GM12874 (cell line): ENCODE data around the gene SYDE2.

ENCODE experiments used
- TF ChIP-seq, protein P1 (sequence below): IDR thresholded peaks from 2 replicates; pipeline ENCODE4 v1.5.1; 2011; ENCODE audit warnings: low read depth, mild to moderate bottlenecking, control low read depth, low read length, moderate library complexity; ENCODE audit not compliant: insufficient read depth

The SYDE2 gene

DNA sequence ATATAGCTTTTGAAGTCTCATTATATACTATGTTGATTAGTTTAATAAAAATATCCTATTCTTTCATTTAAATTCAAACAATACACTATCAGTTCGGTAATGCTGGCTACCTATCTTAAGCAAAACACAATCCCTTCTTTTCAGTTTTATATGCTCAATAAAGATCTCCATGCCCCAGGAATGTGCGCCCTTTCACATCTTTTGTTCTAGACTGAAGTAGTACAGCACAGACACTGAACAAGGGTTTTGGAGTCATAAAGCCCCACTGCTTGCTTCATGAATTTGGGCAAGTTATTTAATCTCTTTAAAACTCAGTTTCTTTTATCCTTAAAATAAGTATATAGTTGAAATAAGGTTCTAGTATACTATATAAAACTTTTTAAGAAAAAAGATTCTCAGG is 22.4 kb downstream of the SYDE2 start:
- TF ChIP-seq, protein P1, sequence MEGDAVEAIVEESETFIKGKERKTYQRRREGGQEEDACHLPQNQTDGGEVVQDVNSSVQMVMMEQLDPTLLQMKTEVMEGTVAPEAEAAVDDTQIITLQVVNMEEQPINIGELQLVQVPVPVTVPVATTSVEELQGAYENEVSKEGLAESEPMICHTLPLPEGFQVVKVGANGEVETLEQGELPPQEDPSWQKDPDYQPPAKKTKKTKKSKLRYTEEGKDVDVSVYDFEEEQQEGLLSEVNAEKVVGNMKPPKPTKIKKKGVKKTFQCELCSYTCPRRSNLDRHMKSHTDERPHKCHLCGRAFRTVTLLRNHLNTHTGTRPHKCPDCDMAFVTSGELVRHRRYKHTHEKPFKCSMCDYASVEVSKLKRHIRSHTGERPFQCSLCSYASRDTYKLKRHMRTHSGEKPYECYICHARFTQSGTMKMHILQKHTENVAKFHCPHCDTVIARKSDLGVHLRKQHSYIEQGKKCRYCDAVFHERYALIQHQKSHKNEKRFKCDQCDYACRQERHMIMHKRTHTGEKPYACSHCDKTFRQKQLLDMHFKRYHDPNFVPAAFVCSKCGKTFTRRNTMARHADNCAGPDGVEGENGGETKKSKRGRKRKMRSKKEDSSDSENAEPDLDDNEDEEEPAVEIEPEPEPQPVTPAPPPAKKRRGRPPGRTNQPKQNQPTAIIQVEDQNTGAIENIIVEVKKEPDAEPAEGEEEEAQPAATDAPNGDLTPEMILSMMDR: no peak

DNA sequence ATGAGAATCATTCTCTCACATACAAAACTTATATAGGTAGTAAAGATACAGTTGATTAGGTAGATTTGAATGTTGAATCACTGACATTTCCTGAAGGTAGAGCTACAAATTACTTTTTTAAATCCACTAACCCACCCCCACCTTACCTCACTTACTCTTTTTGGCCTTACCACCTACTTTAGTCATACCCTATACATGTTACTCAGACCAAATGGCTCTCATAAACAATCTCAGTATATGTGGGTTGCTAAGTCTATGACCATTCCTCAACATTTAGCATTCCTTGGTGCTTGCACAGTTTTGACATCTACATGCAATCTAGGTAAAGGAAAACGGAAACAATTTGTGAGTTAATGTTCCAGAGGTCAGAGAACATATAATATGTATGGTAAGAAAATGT is 26.3 kb downstream of the SYDE2 start:
- TF ChIP-seq, protein P1: no peak

DNA sequence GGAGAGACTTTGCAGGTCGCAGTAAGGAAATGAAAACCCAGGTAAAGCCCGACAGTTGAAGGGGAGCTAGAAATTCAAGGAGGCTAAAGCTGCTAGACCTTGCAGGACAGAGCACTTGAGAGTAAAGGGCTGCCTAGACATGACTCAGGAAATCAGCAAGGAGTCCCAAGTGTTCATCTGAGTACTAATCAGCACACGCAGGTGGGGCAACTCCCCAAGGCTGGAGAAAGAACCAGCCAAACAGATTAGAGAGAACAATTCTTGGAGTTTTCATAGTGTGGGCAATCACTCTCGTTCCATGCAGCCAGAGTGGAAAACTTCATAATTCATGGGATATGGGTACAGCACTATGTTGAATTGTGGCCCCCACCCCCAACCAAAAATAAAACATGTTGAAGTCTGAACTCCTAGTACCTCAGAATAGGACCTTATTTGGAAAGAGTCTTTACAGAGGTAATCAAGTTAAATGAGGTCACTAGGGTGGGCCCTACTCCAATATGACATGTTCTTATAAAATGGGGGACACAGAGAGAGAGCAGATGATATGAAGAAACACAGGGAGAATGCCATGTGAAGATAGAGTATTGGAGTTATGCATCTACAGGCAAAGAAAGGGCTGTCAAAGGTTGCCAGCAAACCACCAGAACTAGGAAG is 28.0 kb downstream of the SYDE2 start:
- TF ChIP-seq, protein P1: no peak

GRCh38 chr1:85171721-85172120 is 29.1 kb downstream of the SYDE2 start:
- TF ChIP-seq, protein P1: no peak

GRCh38 chr1:85168884-85169283 is 31.9 kb downstream of the SYDE2 start:
- TF ChIP-seq, protein P1: no peak

DNA sequence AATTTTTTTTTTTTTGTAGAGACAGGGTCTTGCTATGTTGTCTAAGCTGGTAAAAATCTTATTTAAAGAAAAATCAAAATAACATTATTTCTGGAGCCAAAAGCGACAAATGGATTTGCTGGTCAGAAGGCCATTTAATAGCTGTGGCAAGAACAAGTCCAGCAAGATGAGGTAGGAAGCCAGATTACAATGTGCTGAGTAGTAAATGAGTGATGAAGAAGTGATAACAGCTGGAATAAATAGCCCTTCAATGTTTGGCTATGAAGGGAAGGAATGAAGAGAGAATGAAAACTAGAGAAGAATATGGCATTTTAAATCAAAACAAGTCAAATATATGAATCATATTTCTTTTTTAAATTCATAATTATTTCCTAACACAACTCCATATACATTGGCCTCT is 34.5 kb downstream of the SYDE2 start:
- TF ChIP-seq, protein P1: no peak

DNA sequence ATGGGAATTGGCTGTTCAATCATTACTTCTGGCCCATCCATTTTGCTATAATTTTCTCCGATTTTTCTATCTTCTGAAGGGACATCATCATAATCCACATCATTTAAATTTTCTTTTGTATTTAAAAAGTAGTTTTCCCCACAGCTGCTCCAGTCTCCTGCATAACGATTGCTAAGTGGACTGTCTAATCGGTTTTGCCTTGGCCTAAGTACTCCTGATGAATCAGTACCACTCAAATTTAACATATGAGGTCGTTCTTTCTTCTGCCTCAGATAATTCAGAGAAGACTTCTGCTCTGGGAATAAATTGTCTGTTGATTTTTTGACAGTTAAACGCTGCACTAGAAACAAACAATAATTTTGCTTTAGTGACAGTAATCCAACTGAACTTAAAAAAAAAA is 41.9 kb downstream of the SYDE2 start:
- TF ChIP-seq, protein P1: no peak
